GM21529 (cell line): ENCODE measurements around the gene GGNBP2.

ENCODE experiments used
- ATAC-seq: cut with Tn5 transposase; IDR thresholded peaks from one replicate; pipeline ENCODE4 v1.9.1; 2021; ENCODE audit not compliant: unreplicated experiment

The GGNBP2 gene

DNA sequence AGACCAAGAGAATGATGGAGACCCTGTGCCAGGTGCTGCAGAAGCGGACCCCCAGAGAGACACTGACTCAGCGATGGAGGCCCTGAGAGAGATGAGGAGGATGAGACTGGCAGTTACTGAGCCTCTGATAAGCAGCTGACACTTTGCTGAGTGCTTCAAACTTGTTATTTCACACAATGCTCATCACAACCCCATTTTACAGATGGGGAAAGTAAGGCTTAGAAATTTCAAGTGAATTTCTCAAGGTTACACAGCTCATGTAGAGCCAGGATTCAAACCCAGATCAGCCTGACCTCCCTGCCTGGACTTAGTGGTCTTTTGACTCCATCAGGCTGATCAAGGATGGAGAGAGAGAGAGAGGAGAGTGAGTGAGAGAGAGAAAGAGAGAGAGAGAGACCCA, 83.9 kb downstream of the GGNBP2 start:
- no peak for ATAC-seq

DNA sequence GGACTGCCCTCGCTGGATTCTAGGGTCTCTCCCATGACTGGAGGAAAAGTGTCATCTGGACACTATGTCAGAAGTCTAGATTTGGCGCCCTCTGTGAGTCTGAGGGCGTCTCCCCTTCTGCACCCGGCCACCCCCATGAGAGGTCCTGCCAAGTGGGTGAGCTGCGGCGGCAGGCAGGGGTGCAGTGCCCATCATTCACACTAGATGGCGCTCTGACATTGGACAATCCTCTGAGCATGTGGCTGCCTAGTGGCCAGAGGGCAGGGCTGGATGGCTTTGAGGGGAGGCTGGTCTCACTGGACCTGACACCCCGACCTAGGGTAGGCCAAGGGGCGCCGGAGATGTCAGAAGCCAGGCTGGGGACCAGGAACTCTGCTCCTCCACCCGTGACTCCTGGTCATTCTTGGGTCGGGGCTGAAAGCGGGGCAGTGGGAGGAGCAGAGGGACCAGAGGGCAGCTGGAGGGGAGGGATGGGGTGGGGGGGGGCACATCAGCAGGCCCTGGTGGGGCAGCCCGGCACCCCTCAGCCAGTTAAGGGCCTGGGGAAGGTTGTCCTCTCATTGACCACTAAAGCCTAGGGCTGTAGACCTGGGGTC, 84.6 kb downstream of the GGNBP2 start:
- ATAC-seq: peak; percentile 49

DNA sequence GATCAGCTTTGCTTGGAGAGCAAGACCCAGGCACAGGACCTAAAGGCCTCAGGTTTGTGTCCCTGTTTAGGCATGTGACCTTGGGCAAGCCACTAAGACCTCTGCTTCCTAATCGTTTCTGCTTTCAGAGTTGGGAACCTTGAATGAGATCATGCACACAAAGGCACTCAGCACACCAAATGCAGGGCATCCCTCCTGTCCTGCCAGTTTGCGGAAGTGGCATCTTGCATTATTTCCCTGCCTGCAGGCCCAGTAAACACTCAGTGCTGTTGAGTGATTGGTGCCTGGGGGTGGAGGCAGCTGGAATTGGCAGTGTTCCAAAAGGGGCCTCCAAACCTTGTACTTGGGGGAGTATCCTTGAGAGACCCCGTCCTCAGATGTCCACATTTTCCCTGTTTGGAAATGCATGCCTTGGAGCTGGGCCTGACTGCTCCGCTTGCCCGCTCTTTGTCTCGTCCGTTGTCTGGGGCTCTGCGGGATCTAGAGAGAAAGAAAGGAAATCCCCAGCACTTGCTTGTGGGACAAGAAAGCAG, 85.3 kb downstream of the GGNBP2 start:
- no peak for ATAC-seq

DNA sequence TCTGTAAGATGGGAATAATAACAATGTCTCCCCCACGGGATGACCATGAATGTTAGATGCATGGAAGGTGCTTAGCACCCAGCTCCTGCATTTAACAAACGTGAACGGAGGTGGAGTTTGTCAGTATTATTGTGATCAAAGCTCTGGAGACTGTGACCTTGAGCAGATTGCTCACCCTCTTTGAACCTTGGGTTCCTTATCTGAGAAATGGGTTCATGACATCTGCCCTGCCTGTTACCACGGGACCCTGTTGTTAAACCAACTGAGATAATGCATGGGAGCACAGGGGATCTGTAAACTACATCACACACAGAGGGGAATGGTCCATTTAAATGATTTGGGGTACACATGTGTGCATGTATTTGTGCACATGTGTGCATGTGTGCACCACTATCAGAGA, 86.3 kb downstream of the GGNBP2 start:
- ATAC-seq: no peak

DNA sequence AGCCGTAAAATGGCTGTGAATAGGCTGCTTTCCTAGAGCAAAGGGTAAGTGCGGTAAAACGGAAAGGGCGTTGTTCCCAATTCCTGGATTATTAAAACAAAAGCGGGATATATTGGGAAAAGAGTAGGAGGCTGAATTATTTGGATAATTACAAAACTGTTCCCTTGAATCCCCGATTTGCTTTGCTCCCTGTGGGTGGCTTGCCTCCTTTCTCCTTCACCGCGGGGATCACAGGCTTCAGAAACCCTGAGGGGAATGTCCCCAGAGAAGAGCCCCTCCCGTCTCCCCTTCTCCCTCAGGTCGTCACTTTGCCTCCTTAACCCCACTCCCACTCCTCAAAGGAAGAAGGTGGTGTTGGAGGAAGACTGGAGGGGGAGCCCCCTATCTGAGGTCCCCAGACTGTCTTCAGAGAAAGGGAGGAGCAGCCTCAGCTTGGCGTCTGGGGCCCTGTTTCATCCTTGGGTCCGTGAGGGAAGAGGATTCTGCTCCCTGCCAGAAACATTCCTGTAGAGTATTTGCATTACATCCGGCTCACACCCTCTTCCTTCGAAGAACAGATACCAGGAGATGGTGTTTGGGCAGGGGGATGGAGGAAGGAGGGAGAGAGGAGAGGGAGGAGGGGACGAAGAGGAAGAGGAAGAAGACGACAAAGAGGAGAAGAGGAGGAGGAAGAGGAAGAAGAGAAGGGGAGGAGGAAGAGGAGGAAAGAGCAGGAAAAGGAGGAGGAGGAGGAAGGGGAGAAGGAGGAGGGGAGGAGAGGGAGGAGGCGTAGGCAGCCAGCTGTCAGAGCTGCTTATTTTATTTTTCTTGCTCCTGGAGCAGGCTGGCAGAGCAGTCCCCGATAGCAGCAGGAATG, 88.4 kb downstream of the GGNBP2 start:
- no peak for ATAC-seq
